Natural killer cell (primary cell): Measurements from ENCODE around the gene NAPA. TPM values are rescaled to one million over a fixed set of nuclear protein-coding genes. Genes with fewer than 3 reads are reported as not detected.

ENCODE experiments used
- ATAC-seq, 3 donors: fragments of 150-1000 bp in 2 of 3; fragments of 200-7000 bp in 1 of 3; cut with Tn5 transposase; 1 replicate in 1 of 3; 2 replicates in 2 of 3; pipeline ENCODE4 v1.10.0; 2021; ENCODE audit warnings: mild to moderate bottlenecking in 2 of 3, moderate library complexity in 2 of 3
- DNase-seq, 2 donors: peaks; one replicate each; pipeline versions ENCODE4 v3.0.0 to v3.0.0-alpha.2; 2013 to 2021; ENCODE audit warnings: mixed read lengths in 1 of 2
- H3K27ac ChIP-seq: one replicate; pipeline ENCODE4 v1.5.1; 2013; ENCODE audit warnings: mild to moderate bottlenecking, low read length
- H3K27me3 ChIP-seq: one replicate; pipeline ENCODE4 v1.6.1; 2013; ENCODE audit warnings: low read length; ENCODE audit not compliant: control insufficient read depth, insufficient read depth
- H3K36me3 ChIP-seq: one replicate; pipeline ENCODE4 v1.6.1; 2013; ENCODE audit warnings: low read length; ENCODE audit not compliant: control insufficient read depth, insufficient read depth
- H3K4me1 ChIP-seq: one replicate; pipeline ENCODE4 v1.6.1; 2013; ENCODE audit warnings: low read length; ENCODE audit not compliant: control insufficient read depth, insufficient read depth
- H3K4me3 ChIP-seq: one replicate; pipeline ENCODE4 v1.5.1; 2013; ENCODE audit warnings: low read length
- H3K9me3 ChIP-seq: one replicate; pipeline ENCODE4 v1.6.1; 2013; ENCODE audit warnings: low read length; ENCODE audit not compliant: control insufficient read depth, insufficient read depth
- H3K27ac Mint-ChIP-seq, 2 donors: one replicate each; pipeline ENCODE4 v1.8.0; 2022; ENCODE audit warnings: mild to moderate bottlenecking in 2 of 2, mixed read lengths in 2 of 2, moderate library complexity in 1 of 2
- H3K27me3 Mint-ChIP-seq, 2 donors: one replicate each; pipeline ENCODE4 v1.8.0; 2022; ENCODE audit warnings: low read depth in 2 of 2, mixed read lengths in 2 of 2
- H3K36me3 Mint-ChIP-seq: one replicate; pipeline ENCODE4 v1.8.0; 2022; ENCODE audit warnings: mixed read lengths
- H3K4me1 Mint-ChIP-seq, 2 donors: one replicate each; pipeline ENCODE4 v1.8.0; 2022; ENCODE audit warnings: mixed read lengths in 2 of 2
- H3K4me3 Mint-ChIP-seq: one replicate; pipeline ENCODE4 v1.8.0; 2022; ENCODE audit warnings: mild to moderate bottlenecking, moderate library complexity, mixed read lengths
- H3K9me3 Mint-ChIP-seq, 2 donors: one replicate each; pipeline ENCODE4 v1.8.0; 2022; ENCODE audit warnings: mixed read lengths in 2 of 2
- WGBS: methylation state at CpG from one replicate; pipeline ENCODE4 v1.1.7; 2013; ENCODE audit warnings: missing lambda C conversion rate; ENCODE audit not compliant: insufficient coverage; 5-methylcytosine and 5-hydroxymethylcytosine counted together
- intact Hi-C: fragments of 100-400 bp; cut with micrococcal nuclease; formaldehyde crosslinking; loops from one replicate; pipeline ENCODE4 v1.14.2; 2022
- total RNA-seq, 4 donors: library from RNA; stranded (reverse); fragments of 120-200 nt in 1 of 4; gene quantifications; one replicate each; pipeline versions ENCODE4 v1.2.3 to v1.2.4, GENCODE V29; 2013 to 2022
- TF ChIP-seq, protein P1 (sequence below): fragments of 200-600 bp; IDR thresholded peaks from one replicate; pipeline ENCODE4 v1.8.0; 2022; ENCODE audit warnings: antibody characterized with exemption

The NAPA gene
- total RNA-seq, 3 donors from 2014 or later (not counting 1 experiment from before 2014, with no cell fraction given), result 192 to 215 (median 192) TPM

GRCh38 chr19:47480658-47481057 lies 34.2 kb downstream of the NAPA start:
- Histone ChIP-seq H3K27ac (no peak overlapping the region), H3K36me3 (no peaks in the 10 kb centered on the region), H3K9me3 (no peaks in the 10 kb centered on the region), H3K4me3 (no peak overlapping the region), H3K4me1 (peaks cover 24% of the 10 kb centered on the region), H3K27me3 (no peaks in the 10 kb centered on the region)
- ATAC-seq (no peak), DNase-seq (no peak)
- Mint-ChIP-seq H3K36me3 (no peaks in the 10 kb centered on the region), H3K27me3 (peaks cover 0 to 3% of the 10 kb centered on the region in 2 donors), H3K9me3 (no peaks in the 10 kb centered on the region), H3K4me3 (no peak overlapping the region), H3K4me1 (peaks cover 22 to 24% of the 10 kb centered on the region in 2 donors), H3K27ac (no peak overlapping the region)
- intact Hi-C loops, result no loop called here
- WGBS, result 89% methylated on average over 16 of the region's 16 CpGs
- TF ChIP-seq, protein P1, sequence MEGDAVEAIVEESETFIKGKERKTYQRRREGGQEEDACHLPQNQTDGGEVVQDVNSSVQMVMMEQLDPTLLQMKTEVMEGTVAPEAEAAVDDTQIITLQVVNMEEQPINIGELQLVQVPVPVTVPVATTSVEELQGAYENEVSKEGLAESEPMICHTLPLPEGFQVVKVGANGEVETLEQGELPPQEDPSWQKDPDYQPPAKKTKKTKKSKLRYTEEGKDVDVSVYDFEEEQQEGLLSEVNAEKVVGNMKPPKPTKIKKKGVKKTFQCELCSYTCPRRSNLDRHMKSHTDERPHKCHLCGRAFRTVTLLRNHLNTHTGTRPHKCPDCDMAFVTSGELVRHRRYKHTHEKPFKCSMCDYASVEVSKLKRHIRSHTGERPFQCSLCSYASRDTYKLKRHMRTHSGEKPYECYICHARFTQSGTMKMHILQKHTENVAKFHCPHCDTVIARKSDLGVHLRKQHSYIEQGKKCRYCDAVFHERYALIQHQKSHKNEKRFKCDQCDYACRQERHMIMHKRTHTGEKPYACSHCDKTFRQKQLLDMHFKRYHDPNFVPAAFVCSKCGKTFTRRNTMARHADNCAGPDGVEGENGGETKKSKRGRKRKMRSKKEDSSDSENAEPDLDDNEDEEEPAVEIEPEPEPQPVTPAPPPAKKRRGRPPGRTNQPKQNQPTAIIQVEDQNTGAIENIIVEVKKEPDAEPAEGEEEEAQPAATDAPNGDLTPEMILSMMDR, result no peak

DNA sequence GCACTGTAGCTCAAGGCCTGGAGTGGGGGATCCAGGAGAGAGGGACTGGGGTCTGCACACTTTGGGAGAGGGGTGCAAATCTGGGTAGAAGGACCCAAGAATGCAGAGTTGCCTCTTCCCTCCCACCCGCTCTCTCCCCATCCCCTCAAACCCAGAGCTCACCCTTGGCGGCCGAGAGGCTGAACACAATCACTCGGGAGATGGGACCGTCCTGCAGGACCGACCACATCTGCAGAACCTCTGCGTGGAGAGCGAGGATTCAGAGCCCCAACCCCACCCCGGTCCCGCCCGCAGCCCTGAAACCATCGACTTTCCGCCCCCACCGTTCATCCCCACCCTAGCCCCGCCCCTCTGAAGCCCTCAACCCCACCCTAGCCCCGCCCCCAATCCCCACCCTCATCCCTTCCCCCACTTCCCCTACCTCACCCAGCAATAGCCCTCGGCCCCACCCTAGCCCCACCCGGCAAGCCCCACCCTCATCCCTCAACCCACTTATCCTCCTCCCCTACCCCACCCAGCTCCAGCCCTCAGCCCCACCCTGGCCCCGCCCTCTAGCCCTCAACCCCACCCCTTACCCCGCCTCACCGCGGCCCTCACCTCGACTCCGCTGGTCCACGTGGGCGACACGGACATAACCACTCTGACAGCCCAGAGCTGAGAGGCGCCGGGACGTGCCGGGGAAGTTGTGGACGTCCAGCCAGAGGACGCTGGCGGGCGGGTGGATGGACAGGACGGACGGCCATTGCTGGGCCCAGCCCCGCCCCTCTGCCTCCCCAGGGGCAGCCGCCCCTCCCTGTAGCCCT lies 35.0 kb downstream of the NAPA start:
- Mint-ChIP-seq H3K36me3 (no peaks in the 10 kb centered on the region), H3K27ac (no peak overlapping the region), H3K4me3 (no peak overlapping the region), H3K4me1 (peaks cover 15 to 17% of the 10 kb centered on the region in 2 donors), H3K27me3 (peaks cover 0 to 3% of the 10 kb centered on the region in 2 donors), H3K9me3 (no peaks in the 10 kb centered on the region)
- H3K9me3 ChIP-seq, result no peaks in the 10 kb centered on the region
- H3K36me3 ChIP-seq, result no peaks in the 10 kb centered on the region
- H3K4me1 ChIP-seq, result peaks cover 16% of the 10 kb centered on the region
- H3K27me3 ChIP-seq, result no peaks in the 10 kb centered on the region
- TF ChIP-seq, protein P1, result no peak
- no peak overlapping the region for H3K4me3 ChIP-seq
- ATAC-seq, result no peak
- no peak overlapping the region for H3K27ac ChIP-seq
- DNase-seq, result no peak
- intact Hi-C loops, result no loop called here
- WGBS, result 59% methylated on average over 31 of the region's 39 CpGs

- H3K9me3 ChIP-seq, result no peaks in the 10 kb centered on the region
- no peaks in the 10 kb centered on the region for H3K36me3 Mint-ChIP-seq
- H3K9me3 Mint-ChIP-seq, result no peaks in the 10 kb centered on the region
- DNase-seq (no peak), ATAC-seq (no peak)
- H3K4me3 ChIP-seq, result no peak overlapping the region
- no peak overlapping the region for H3K27ac Mint-ChIP-seq
- H3K27me3 Mint-ChIP-seq, result peaks cover 0 to 18% of the 10 kb centered on the region in 2 donors
- TF ChIP-seq, protein P1, result no peak
- H3K4me1 ChIP-seq, result peaks cover 5% of the 10 kb centered on the region
- no peaks in the 10 kb centered on the region for H3K36me3 ChIP-seq
- peaks cover 9% of the 10 kb centered on the region for H3K27me3 ChIP-seq
- H3K27ac ChIP-seq, result no peak overlapping the region
- H3K4me3 Mint-ChIP-seq, result no peak overlapping the region
- intact Hi-C loops, result no loop called here
- peaks cover 0 to 5% of the 10 kb centered on the region in 2 donors for H3K4me1 Mint-ChIP-seq
- WGBS, result 86% methylated on average over 17 of the region's 17 CpGs
Measured at GRCh38 chr19:47476438-47476972, 38.4 kb downstream of the NAPA start.
